Choroid plexus epithelial cell (primary cell): Measurements from ENCODE around the gene PRKG1.

ENCODE experiments used
- DNase-seq: peaks from one replicate; pipeline ENCODE4 v3.0.0-alpha.2; 2010; ENCODE audit warnings: low read depth
- H3K4me3 ChIP-seq: 2 replicates; pipeline ENCODE4 v1.5.1; 2011; ENCODE audit warnings: low read depth, mild to moderate bottlenecking, control low read depth, low read length, moderate library complexity
- CTCF ChIP-seq: conservative IDR thresholded peaks from 2 replicates; pipeline ENCODE4 v1.5.1; 2011; ENCODE audit warnings: low read depth, mild to moderate bottlenecking, control low read depth, inconsistent platforms, low read length, moderate library complexity

Gene PRKG1

DNA sequence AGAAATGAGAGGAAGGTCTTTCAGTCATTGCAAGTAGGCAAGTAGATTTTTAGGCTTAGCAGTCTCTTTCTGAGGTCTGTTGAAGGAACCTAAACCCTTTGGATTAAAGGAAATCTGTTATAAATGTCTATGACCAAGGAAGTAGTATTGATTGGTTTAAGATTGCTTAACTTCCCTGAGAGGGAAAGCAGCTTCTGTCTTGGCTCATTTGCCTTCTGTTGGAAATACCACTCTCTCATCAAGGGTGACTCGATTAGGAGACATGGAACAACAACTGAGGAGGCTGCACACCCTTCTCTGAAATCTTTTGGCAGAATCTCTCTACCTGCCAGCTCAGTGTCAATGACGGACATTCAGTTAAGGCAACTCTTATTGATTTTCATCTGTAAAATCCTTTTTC lies 282.9 kb downstream of the PRKG1 start:
- no peak for TF ChIP-seq CTCF
- no peak overlapping the region for H3K4me3 ChIP-seq
- no peak for DNase-seq

GRCh38 chr10:51358227-51358626 lies 283.9 kb downstream of the PRKG1 start:
- DNase-seq, result no peak

GRCh38 chr10:51363415-51363814 lies 289.1 kb downstream of the PRKG1 start:
- TF ChIP-seq CTCF, result no peak
- no peak for DNase-seq
- H3K4me3 ChIP-seq, result no peak overlapping the region

More at GRCh38 chr10:51358227-51358626, 283.9 kb downstream of the PRKG1 start:
- no peak overlapping the region for H3K4me3 ChIP-seq
- TF ChIP-seq CTCF, result no peak

DNA sequence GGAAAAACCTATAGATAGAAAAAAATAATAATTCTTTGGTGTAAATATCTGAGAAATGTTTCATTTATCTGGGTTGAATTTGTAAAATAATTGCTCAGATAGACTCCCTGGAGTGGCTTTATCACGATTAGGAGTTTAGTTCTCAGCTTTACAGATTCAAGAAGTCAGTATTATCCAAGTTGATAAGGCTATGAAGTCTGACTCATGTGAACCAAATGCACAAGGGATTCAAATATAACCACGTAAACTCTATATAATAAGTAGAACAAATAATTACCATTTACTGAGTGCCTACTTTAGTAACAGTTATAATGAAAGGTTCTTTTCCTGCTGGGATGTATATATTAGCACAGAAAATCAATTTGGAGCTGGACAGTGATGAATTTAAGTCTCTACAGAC lies 290.4 kb downstream of the PRKG1 start:
- no peak overlapping the region for H3K4me3 ChIP-seq
- no peak for DNase-seq
- no peak for TF ChIP-seq CTCF

DNA sequence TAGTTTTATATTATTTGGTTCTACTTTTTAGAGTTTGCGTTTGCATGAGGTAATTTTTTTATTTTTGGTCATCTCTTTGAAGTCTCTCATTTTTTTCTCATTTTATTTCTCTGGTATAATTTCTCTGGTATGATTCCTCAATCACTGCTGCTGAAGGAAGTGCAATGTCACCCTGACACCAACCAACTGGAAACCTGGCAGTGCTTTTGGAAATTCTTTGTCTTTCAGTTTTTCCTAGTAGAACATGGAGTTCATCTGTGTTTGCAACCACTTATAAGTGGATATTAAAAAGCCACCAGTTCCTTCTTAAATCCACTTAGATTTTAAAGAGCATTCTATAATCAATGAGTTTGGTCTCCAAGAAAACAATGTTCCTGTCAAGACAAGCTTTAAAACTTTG lies 291.8 kb downstream of the PRKG1 start:
- no peak for DNase-seq
- no peak overlapping the region for H3K4me3 ChIP-seq
- TF ChIP-seq CTCF, result no peak

DNA sequence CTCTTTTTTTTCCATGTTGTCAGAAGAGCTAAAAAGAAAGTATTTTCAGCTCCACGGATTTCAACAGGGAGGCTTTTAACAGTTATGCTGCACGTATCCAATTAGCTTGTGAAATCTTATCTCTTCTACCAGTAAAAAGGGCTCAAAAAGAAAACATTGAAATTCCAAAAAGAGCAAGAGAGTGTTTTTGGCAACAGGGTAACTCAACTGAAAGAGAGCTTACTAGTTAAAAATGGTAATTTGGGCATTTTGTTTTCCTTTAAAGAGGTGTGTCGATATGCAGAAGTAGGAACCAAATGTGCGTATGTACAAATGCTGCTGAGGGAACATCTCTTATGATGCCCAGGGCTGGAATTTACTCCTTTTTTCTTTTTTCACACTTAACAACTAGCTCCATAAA lies 292.8 kb downstream of the PRKG1 start:
- no peak for TF ChIP-seq CTCF
- H3K4me3 ChIP-seq, result no peak overlapping the region
- DNase-seq, result peak; percentile 37

GRCh38 chr10:51367694-51368093 lies 293.4 kb downstream of the PRKG1 start:
- no peak for TF ChIP-seq CTCF
- DNase-seq, result no peak
- no peak overlapping the region for H3K4me3 ChIP-seq
